IMR-90 (cell line): ENCODE data around the gene ECPAS. TPM values are rescaled to one million over a fixed set of nuclear protein-coding genes. Genes with fewer than 3 reads are reported as not detected.

Experiments used
- ATAC-seq: fragments of 200-7000 bp; cut with Tn5 transposase; 2 replicates; pipeline ENCODE4 v1.9.1; 2020; ENCODE audit warnings: low read depth, mild to moderate bottlenecking, moderate library complexity
- BruUV-seq: library from RNA; stranded (reverse); fragments of 400-500 nt; replicated peaks from 2 replicates; lab custom pipeline; 2021; lab: Mats Ljungman, UMichigan
- CTCF ChIA-PET: fragments of 300-600 bp; formaldehyde crosslinking; extraction: SDS; loops from one replicate; lab custom pipeline; 2021; ENCODE audit warnings: antibody characterized with exemption; lab: Yijun Ruan, JAX
- POLR2A ChIA-PET: fragments of 300-600 bp; sonication (Branson Sonifier 250); formaldehyde crosslinking; loops from one replicate; lab custom pipeline; 2022; ENCODE audit warnings: antibody characterized with exemption; ENCODE audit not compliant: unreplicated experiment; lab: Charles Lee
- DNase-seq: peaks from one replicate; pipeline ENCODE4 v3.0.0; 2013
- H2AFZ ChIP-seq: replicated peaks from 2 replicates; pipeline ENCODE3; 2013; ENCODE audit warnings: low read length, mild to moderate bottlenecking; ENCODE audit not compliant: poor library complexity
- H2AK5ac ChIP-seq: 2 replicates; pipeline ENCODE4 v1.6.1; 2013; ENCODE audit warnings: low read depth, low read length, inconsistent platforms
- H2AK9ac ChIP-seq: replicated peaks from 2 replicates; pipeline ENCODE3; 2013; ENCODE audit warnings: mild to moderate bottlenecking, low read depth, low read length, moderate library complexity; ENCODE audit not compliant: poor library complexity
- H2BK120ac ChIP-seq: 2 replicates; pipeline ENCODE4 v1.6.1; 2013; ENCODE audit warnings: low read depth, low read length, inconsistent platforms
- H2BK15ac ChIP-seq: 3 replicates; pipeline ENCODE4 v1.6.1; 2013; ENCODE audit warnings: low read depth, low read length, inconsistent platforms
- H2BK20ac ChIP-seq: 2 replicates; pipeline ENCODE4 v1.6.1; 2013; ENCODE audit warnings: low read depth, mild to moderate bottlenecking, inconsistent platforms, low read length, moderate library complexity
- H2BK5ac ChIP-seq: 2 replicates; pipeline ENCODE4 v1.6.1; 2013; ENCODE audit warnings: mild to moderate bottlenecking, low read depth, low read length, inconsistent platforms; ENCODE audit not compliant: poor library complexity, severe bottlenecking
- H3K14ac ChIP-seq: replicated peaks from 2 replicates; pipeline ENCODE4 v1.6.1; 2013; ENCODE audit warnings: low read depth, low read length, inconsistent platforms
- H3K18ac ChIP-seq: 2 replicates; pipeline ENCODE4 v1.6.1; 2013; ENCODE audit warnings: low read depth, low read length, control low read depth
- H3K23ac ChIP-seq: 2 replicates; pipeline ENCODE4 v1.6.1; 2013; ENCODE audit warnings: low read depth, low read length, inconsistent platforms
- H3K27ac ChIP-seq: 2 replicates; pipeline ENCODE4 v1.5.1; 2013; ENCODE audit warnings: mild to moderate bottlenecking, control low read depth, low read length; ENCODE audit not compliant: insufficient read depth
- H3K27me3 ChIP-seq: 2 replicates; pipeline ENCODE4 v1.6.1; 2013; ENCODE audit warnings: low read length; ENCODE audit not compliant: control insufficient read depth, insufficient read depth
- H3K36me3 ChIP-seq: 2 replicates; pipeline ENCODE4 v1.6.1; 2013; ENCODE audit warnings: low read length, mixed read lengths; ENCODE audit not compliant: control insufficient read depth, insufficient read depth
- H3K4ac ChIP-seq: 2 replicates; pipeline ENCODE4 v1.6.1; 2013; ENCODE audit warnings: low read depth, low read length, inconsistent platforms
- H3K4me1 ChIP-seq: 2 replicates; pipeline ENCODE4 v1.6.1; 2013; ENCODE audit warnings: low read length, mixed read lengths; ENCODE audit not compliant: control insufficient read depth, insufficient read depth
- H3K4me2 ChIP-seq: 2 replicates; pipeline ENCODE4 v1.6.1; 2013; ENCODE audit warnings: low read depth, mild to moderate bottlenecking, control low read depth, low read length, moderate library complexity
- H3K4me3 ChIP-seq: 2 replicates; pipeline ENCODE4 v1.5.1; 2013; ENCODE audit warnings: low read depth, mild to moderate bottlenecking, control low read depth, low read length, moderate library complexity; ENCODE audit not compliant: insufficient read depth
- H3K56ac ChIP-seq: 2 replicates; pipeline ENCODE4 v1.6.1; 2013; ENCODE audit warnings: low read length, inconsistent platforms; ENCODE audit not compliant: insufficient read depth; ENCODE audit errors: extremely low read depth
- H3K79me1 ChIP-seq, 2 experiments: 2 replicates each; pipeline ENCODE4 v1.6.1; 2013; ENCODE audit warnings: low read length in 2 of 2, inconsistent platforms in 1 of 2, low read depth in 1 of 2
- H3K9ac ChIP-seq: 2 replicates; pipeline ENCODE4 v1.6.1; 2013; ENCODE audit warnings: low read depth, low read length, control low read depth
- H3K9me1 ChIP-seq: 2 replicates; pipeline ENCODE4 v1.6.1; 2013; ENCODE audit warnings: low read length, inconsistent platforms; ENCODE audit not compliant: insufficient read depth
- H3K9me3 ChIP-seq: 2 replicates; pipeline ENCODE4 v1.6.1; 2013; ENCODE audit warnings: low read length; ENCODE audit not compliant: control insufficient read depth, insufficient read depth
- H4K20me1 ChIP-seq: 2 replicates; pipeline ENCODE4 v1.6.1; 2013; ENCODE audit warnings: low read length, inconsistent platforms; ENCODE audit not compliant: insufficient read depth
- H4K5ac ChIP-seq: 2 replicates; pipeline ENCODE4 v1.6.1; 2013; ENCODE audit warnings: mild to moderate bottlenecking, low read depth, low read length, control low read depth
- H4K8ac ChIP-seq, 2 experiments: 2 replicates each; pipeline ENCODE4 v1.6.1; 2013; ENCODE audit warnings: low read depth in 2 of 2, low read length in 2 of 2, control low read depth in 1 of 2, inconsistent platforms in 1 of 2
- H4K91ac ChIP-seq: 2 replicates; pipeline ENCODE4 v1.6.1; 2013; ENCODE audit warnings: low read depth, low read length, inconsistent platforms; ENCODE audit not compliant: insufficient read depth
- BHLHE40 ChIP-seq: fragments of 150-350 bp; IDR thresholded peaks from 2 replicates; pipeline ENCODE4 v1.6.1; 2016; ENCODE audit warnings: mild to moderate bottlenecking, low read depth, low read length
- CEBPB ChIP-seq: IDR thresholded peaks from 2 replicates; pipeline ENCODE4 v1.6.1; 2012; ENCODE audit warnings: low read depth, low read length, improper control_type of control experiment
- CHD1 ChIP-seq: IDR thresholded peaks from 2 replicates; pipeline ENCODE4 v1.6.1; 2012; ENCODE audit warnings: low read depth, low read length, improper control_type of control experiment
- FOS ChIP-seq: fragments of 150-350 bp; IDR thresholded peaks from 2 replicates; pipeline ENCODE4 v1.6.1; 2016; ENCODE audit warnings: low read depth, low read length
- MAFK ChIP-seq: IDR thresholded peaks from 2 replicates; pipeline ENCODE4 v1.6.1; 2012; ENCODE audit warnings: low read depth, low read length, improper control_type of control experiment
- MAZ ChIP-seq: IDR thresholded peaks from 2 replicates; pipeline ENCODE4 v1.6.1; 2012; ENCODE audit warnings: low read depth, mild to moderate bottlenecking, low read length, improper control_type of control experiment, moderate library complexity, borderline replicate concordance
- MXI1 ChIP-seq: IDR thresholded peaks from 2 replicates; pipeline ENCODE4 v1.6.1; 2012; ENCODE audit warnings: low read depth, mild to moderate bottlenecking, low read length, moderate library complexity, borderline replicate concordance
- NFE2L2 ChIP-seq: fragments of 150-350 bp; IDR thresholded peaks from 2 replicates; pipeline ENCODE4 v1.6.1; 2016; ENCODE audit warnings: low read depth, mild to moderate bottlenecking, low read length
- POLR2A ChIP-seq: IDR thresholded peaks from 2 replicates; pipeline ENCODE4 v1.6.1; 2012; ENCODE audit warnings: mild to moderate bottlenecking, low read depth, low read length
- RAD21 ChIP-seq: IDR thresholded peaks from 2 replicates; pipeline ENCODE4 v1.6.1; 2012; ENCODE audit warnings: low read length, improper control_type of control experiment
- RCOR1 ChIP-seq: IDR thresholded peaks from 2 replicates; pipeline ENCODE4 v1.6.1; 2012; ENCODE audit warnings: mild to moderate bottlenecking, low read length, improper control_type of control experiment; ENCODE audit not compliant: insufficient replicate concordance
- RFX5 ChIP-seq: IDR thresholded peaks from 2 replicates; pipeline ENCODE4 v1.8.0; 2012; ENCODE audit warnings: low read depth, mild to moderate bottlenecking, low read length, moderate library complexity
- SMC3 ChIP-seq: fragments of 150-350 bp; IDR thresholded peaks from 2 replicates; pipeline ENCODE4 v1.6.1; 2016; ENCODE audit warnings: low read depth, mild to moderate bottlenecking, antibody characterized with exemption, low read length, moderate library complexity
- dilution Hi-C: fragments of 300-500 bp; cut with HindIII; formaldehyde crosslinking; loops from one replicate; pipeline ENCODE4 v1.14.3; 2018; ENCODE audit warnings: low sequenced_read_pairs; ENCODE audit not compliant: unreplicated experiment
- in situ Hi-C: fragments of 300-500 bp; cut with MboI; formaldehyde crosslinking; loops from 3 replicates; pipeline ENCODE4 v1.14.3; 2019; ENCODE audit warnings: low sequenced_read_pairs, inconsistent platforms, mixed read lengths
- intact Hi-C: fragments of 100-400 bp; cut with micrococcal nuclease; formaldehyde crosslinking; loops from 2 replicates; pipeline ENCODE4 v1.10.0; 2022
- polyA plus RNA-seq, 3 experiments: library from polyadenylated mRNA; depleted of rRNA; stranded (reverse); fragments of >200 nt; gene quantifications; 2 replicates each; pipeline ENCODE4 v1.2.3, GENCODE V29; 2012; ENCODE audit warnings: low replicate concordance in 1 of 3
- total RNA-seq: library from RNA; depleted of rRNA; stranded (reverse); fragments of >200 nt; gene quantifications from 2 replicates; pipeline ENCODE4 v1.2.3, GENCODE V29; 2012
- TF ChIP-seq, protein P1 (sequence below): conservative IDR thresholded peaks from 2 replicates; pipeline ENCODE4 v1.5.1; 2012; ENCODE audit warnings: mild to moderate bottlenecking, low read depth, low read length, improper control_type of control experiment
- TF ChIP-seq, protein P2 (sequence below): fragments of 150-350 bp; IDR thresholded peaks from 2 replicates; pipeline ENCODE4 v1.6.1; 2016; ENCODE audit warnings: low read depth, mild to moderate bottlenecking, low read length, moderate library complexity, borderline replicate concordance
- TF ChIP-seq, protein P3 (sequence below): fragments of 150-350 bp; IDR thresholded peaks from 2 replicates; pipeline ENCODE4 v1.6.1; 2017; ENCODE audit warnings: mild to moderate bottlenecking, antibody characterized with exemption, low read length, low read depth

ECPAS gene
- total and polyA plus RNA-seq, 2 of the 4 experiments (the other 2 are of a cell fraction) = 20.1 to 54.8 TPM

DNA sequence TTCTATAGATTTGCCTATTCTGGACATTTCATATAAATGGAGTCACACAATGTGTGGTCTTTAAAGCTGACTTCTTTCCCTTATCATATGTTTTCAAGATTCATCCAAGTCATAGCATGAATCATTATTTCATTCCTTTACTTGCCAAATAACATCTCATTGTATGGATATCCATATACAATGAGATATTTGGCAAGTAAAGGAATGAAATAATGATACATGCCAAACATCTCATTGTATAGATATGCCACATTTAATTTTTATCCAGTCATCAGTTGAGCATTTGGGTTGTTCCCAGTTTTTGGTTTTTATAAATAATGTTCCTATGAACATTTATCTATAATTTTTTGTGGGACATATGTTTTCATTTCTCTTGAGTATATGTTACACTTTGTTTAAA lies 133.6 kb downstream of the ECPAS start:
- H4K5ac ChIP-seq = no peak overlapping the region
- no peaks in the 10 kb centered on the region for H4K20me1 ChIP-seq
- ChIA-PET CTCF (no interaction called here), POLR2A (no interaction called here)
- intact Hi-C loops (no loop called here), in situ Hi-C loops (no loop called here), dilution Hi-C loops (no loop called here)
- H3K9ac ChIP-seq = no peak overlapping the region
- no TSS peak for BruUV-seq
- no peak overlapping the region for H2BK5ac ChIP-seq
- H3K27ac ChIP-seq = no peak overlapping the region
- H4K8ac ChIP-seq = no peak overlapping the region
- no peak overlapping the region for H2AK5ac ChIP-seq
- no peak overlapping the region for H3K4me2 ChIP-seq
- H2AFZ ChIP-seq = no peak overlapping the region
- H2AK9ac ChIP-seq = no peak overlapping the region
- H3K4ac ChIP-seq = no peak overlapping the region
- H3K79me1 ChIP-seq = peaks cover 0 to under 1% of the 10 kb centered on the region in 2 experiments; a peak in 1 of 4 replicates
- no peak overlapping the region for H3K18ac ChIP-seq
- ATAC-seq = peak; percentile 27; the same call in 1 of the 2 replicates
- H3K14ac ChIP-seq = no peak overlapping the region
- no peaks in the 10 kb centered on the region; the same call in 1 of the 2 replicates for H3K9me1 ChIP-seq
- H3K9me3 ChIP-seq = no peaks in the 10 kb centered on the region
- H2BK20ac ChIP-seq = no peak overlapping the region
- H2BK15ac ChIP-seq = no peak overlapping the region
- H3K4me1 ChIP-seq = no peaks in the 10 kb centered on the region; the same call in 1 of the 2 replicates
- no peak overlapping the region for H3K4me3 ChIP-seq
- no peaks in the 10 kb centered on the region for H3K27me3 ChIP-seq
- no peak overlapping the region for H4K91ac ChIP-seq
- H2BK120ac ChIP-seq = no peak overlapping the region
- TF ChIP-seq CEBPB (no peak), BHLHE40 (no peak), RAD21 (no peak), MAZ (no peak), RCOR1 (no peak), POLR2A (no peak), FOS (no peak), NFE2L2 (no peak), MXI1 (no peak), CHD1 (no peak), RFX5 (no peak), SMC3 (no peak), MAFK (no peak)
- TF ChIP-seq, protein P1, sequence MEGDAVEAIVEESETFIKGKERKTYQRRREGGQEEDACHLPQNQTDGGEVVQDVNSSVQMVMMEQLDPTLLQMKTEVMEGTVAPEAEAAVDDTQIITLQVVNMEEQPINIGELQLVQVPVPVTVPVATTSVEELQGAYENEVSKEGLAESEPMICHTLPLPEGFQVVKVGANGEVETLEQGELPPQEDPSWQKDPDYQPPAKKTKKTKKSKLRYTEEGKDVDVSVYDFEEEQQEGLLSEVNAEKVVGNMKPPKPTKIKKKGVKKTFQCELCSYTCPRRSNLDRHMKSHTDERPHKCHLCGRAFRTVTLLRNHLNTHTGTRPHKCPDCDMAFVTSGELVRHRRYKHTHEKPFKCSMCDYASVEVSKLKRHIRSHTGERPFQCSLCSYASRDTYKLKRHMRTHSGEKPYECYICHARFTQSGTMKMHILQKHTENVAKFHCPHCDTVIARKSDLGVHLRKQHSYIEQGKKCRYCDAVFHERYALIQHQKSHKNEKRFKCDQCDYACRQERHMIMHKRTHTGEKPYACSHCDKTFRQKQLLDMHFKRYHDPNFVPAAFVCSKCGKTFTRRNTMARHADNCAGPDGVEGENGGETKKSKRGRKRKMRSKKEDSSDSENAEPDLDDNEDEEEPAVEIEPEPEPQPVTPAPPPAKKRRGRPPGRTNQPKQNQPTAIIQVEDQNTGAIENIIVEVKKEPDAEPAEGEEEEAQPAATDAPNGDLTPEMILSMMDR = no peak
- TF ChIP-seq, protein P2, sequence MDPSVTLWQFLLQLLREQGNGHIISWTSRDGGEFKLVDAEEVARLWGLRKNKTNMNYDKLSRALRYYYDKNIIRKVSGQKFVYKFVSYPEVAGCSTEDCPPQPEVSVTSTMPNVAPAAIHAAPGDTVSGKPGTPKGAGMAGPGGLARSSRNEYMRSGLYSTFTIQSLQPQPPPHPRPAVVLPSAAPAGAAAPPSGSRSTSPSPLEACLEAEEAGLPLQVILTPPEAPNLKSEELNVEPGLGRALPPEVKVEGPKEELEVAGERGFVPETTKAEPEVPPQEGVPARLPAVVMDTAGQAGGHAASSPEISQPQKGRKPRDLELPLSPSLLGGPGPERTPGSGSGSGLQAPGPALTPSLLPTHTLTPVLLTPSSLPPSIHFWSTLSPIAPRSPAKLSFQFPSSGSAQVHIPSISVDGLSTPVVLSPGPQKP = no peak
- TF ChIP-seq, protein P3, sequence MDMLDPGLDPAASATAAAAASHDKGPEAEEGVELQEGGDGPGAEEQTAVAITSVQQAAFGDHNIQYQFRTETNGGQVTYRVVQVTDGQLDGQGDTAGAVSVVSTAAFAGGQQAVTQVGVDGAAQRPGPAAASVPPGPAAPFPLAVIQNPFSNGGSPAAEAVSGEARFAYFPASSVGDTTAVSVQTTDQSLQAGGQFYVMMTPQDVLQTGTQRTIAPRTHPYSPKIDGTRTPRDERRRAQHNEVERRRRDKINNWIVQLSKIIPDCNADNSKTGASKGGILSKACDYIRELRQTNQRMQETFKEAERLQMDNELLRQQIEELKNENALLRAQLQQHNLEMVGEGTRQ = no peak
- no peaks in the 10 kb centered on the region for H3K36me3 ChIP-seq
- peak; percentile 67 for DNase-seq
- H3K56ac ChIP-seq = no peak overlapping the region
- no peak overlapping the region for H3K23ac ChIP-seq
